ENCODE results near the gene SMARCD3.

The SMARCD3 gene

DNA sequence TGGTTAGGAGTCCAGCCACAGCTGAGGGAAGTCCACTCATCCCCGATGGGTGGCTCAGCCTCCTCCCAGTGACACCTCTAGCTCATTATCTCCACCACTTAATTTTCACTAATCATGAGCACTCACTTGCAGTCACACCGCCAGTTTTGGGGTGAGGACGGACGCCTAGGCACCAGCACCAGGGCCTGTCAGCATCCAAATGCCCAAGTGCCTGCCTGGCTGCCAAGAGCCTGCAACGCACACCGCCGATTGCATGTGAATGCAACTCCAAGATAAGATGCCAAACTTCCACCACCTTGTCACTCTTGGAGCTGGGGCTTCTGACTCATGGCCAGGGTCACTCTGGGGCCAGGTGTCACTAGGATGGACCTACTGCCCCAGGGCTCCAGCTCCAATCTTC is 24.4 kb upstream of the SMARCD3 start:
- DNase-seq (ENCODE audit: low read depth): no peak

- no peak for DNase-seq (ENCODE audit: low read depth)
These were observed 23.9 kb upstream of the SMARCD3 start for GRCh38 chr7:151272405-151272804.

GRCh38 chr7:151271699-151272355 is 23.3 kb upstream of the SMARCD3 start:
- no peak for DNase-seq (ENCODE audit: low read depth)

- DNase-seq (ENCODE audit: low read depth): no peak
These were observed 21.0 kb upstream of the SMARCD3 start for GRCh38 chr7:151269511-151269910.

GRCh38 chr7:151265351-151265931 is 16.9 kb upstream of the SMARCD3 start:
- DNase-seq (ENCODE audit: low read depth): no peak

- DNase-seq (ENCODE audit: low read depth): no peak
These were observed 16.1 kb upstream of the SMARCD3 start for GRCh38 chr7:151264615-151265014.

- no peak for DNase-seq (ENCODE audit: low read depth)
These were observed 13.0 kb upstream of the SMARCD3 start for GRCh38 chr7:151261529-151261928.

- DNase-seq (ENCODE audit: low read depth): no peak
These were observed 12.4 kb upstream of the SMARCD3 start for GRCh38 chr7:151260883-151261282.

DNA sequence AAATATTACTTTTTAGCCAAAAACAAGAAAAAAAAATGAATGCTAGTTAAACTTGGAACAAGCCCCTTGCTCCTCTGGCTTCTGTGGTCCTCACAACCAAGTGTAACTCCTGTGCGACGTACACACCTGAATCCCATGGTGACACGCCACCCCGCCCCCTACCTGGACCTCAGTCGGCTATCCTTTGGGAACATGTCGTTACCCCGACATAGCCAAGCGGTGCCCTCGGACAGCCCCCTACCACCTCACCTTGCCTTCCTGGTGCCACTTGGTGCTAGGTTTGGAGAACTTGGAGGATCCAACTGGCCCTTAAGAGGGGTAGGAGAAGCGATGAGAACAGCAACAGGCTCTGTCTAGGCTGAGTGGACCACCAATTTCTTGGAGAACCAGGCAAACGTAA is 12.0 kb upstream of the SMARCD3 start:
- no peak for DNase-seq (ENCODE audit: low read depth)

GRCh38 chr7:151257990-151258389 is 9.5 kb upstream of the SMARCD3 start:
- no peak for DNase-seq (ENCODE audit: low read depth)

DNA sequence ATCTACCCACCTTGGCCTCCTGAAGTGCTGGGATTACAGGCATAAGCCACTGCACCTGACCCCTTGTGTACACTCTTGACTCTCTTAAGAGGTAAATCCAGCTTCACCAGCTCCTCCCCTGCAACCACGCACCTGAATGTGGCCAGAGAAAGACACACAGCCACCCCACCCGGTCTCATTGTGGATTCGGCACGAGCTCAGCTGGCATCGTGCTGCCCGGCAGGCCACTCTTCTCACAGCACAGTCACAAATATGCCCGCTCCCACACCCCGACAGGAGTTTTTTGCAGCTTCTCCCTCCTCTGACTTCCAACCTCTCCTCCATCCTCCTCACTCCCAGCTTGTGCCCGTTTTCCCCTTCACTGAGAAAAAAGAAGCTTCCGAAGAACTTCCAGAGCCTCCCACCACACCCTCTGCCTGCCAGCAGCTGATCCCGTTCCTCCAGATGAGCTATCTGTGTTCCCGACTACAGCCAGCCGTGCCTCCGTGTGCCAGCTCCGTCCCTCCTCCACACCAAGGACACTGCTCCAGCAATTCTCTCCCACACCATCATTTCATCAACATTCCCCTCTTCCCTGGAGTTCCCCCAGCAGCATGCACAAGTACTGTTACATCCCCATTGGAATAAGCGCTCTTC is 8.0 kb upstream of the SMARCD3 start:
- no peak for DNase-seq (ENCODE audit: low read depth)

DNA sequence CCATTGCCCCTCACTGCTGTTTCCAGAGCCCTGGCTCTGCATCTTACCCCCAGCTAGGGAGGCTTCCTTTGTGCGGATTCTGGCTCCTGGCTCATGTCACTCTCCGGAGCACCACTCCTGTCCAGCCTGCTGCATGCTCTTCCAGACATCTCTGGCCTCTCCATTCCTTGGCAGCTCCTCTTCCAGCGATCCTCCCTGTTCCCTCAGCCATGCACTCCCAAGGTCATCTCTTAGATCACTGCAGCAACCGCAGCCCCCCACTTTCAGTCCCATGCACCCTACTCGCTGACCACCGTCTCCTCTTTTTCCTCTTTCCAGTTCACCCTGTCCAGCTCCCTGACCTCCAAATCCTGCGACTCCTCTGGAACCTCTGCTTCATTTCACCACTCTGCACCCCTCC is 6.9 kb upstream of the SMARCD3 start:
- DNase-seq (ENCODE audit: low read depth): no peak

DNA sequence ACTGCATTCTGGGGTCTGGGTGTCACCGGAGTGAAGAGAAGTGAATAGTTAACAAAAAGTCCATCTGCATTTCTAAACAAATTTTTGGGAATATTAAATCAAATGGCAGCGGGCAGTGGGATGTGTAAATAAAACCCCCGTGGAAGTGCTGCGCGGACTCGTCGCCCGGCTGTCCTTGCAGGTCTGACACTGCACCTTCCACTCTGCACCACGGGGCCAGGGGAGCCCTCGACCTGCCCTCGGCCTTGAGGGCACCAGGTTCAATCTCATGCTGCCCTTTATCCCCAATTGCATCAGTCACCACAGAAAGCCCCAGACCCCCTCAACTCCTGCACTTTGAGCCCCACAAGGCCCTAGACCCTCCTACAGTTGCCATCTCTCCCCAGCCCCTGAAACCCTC is 6.4 kb upstream of the SMARCD3 start:
- DNase-seq (ENCODE audit: low read depth): no peak

DNA sequence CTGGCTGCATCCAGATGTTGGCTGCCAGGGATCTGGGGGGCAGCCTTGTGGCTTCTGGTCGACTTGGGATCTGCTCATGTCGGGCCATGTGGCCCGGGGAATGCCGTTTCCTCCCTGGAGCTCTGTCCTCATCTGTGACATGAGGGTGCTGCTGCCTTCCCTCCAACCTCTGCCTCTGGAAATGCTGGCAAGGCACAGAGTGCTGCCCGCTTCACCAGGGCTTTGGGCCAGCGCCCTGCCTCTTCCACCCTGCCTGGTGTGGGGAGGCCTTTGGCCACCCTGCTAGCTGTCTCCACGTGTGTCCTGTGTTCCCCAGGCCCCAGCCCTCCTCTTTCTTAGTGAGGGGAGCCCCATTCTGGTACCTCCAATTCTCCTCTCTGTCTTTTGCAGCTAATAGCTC is 5.8 kb upstream of the SMARCD3 start:
- no peak for DNase-seq (ENCODE audit: low read depth)

GRCh38 chr7:151252961-151253711 is 4.6 kb upstream of the SMARCD3 start:
- DNase-seq (ENCODE audit: low read depth): no peak

DNA sequence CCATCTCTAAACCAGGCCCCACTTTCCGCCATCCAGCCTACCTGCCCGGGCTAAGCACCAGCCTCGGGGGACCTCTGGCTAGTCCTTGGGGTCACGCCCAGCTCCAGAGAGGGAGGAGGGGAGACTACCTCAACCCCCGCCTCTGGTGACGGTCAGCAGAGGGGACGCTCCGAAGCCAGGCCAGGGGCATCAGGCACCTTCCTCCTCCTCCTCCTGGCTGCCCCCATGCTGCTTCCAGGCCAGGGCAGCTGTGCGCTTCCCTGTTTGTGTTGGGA is 4.0 kb upstream of the SMARCD3 start:
- DNase-seq (ENCODE audit: low read depth): no peak

DNA sequence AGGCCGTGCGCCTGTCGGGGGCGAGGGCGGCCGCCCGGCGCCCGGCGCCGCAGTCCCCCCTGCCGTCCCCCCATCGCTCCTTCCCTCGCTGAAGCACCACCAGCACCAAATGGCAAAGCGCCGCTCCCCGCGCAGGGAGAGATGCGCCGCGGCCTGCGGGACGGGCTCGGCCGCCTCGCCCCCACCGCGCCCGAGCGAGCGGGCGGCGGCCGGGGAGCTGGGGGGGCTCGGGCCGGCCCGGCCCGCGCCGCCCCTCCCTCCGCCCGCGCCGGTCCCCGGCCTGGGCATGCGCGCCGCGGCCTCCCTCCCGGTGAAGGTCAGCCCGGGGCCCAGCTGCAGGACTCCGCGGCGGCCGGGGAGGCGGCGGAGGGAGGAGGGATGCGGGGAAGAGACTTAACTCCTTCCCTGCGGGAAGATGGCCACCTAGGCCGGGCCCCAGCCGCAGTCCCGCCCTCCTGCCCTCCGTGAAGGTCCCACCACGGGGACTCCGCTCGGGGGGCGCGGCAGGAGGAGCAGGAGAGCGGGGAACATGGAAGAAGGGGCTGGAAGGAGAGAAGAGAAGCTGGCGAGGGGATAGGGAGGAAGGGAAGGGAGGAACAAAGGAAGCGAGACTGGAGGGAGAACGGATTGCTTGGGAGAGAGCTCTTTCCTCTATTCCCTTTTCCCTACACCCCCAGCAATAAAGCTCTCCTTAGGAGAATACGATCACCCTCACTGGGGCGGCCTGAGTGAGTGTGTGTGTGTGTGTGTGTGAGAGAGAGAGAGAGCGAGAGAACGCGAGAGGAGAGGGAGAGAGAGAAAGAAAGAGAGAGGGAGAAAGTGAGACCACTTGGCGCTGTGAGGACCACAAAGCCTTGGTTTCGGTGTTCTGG is 3.4 kb upstream of the SMARCD3 start:
- no peak for DNase-seq (ENCODE audit: low read depth)

- no peak for DNase-seq (ENCODE audit: low read depth)
These were observed 2.8 kb upstream of the SMARCD3 start for GRCh38 chr7:151251328-151251688.

DNA sequence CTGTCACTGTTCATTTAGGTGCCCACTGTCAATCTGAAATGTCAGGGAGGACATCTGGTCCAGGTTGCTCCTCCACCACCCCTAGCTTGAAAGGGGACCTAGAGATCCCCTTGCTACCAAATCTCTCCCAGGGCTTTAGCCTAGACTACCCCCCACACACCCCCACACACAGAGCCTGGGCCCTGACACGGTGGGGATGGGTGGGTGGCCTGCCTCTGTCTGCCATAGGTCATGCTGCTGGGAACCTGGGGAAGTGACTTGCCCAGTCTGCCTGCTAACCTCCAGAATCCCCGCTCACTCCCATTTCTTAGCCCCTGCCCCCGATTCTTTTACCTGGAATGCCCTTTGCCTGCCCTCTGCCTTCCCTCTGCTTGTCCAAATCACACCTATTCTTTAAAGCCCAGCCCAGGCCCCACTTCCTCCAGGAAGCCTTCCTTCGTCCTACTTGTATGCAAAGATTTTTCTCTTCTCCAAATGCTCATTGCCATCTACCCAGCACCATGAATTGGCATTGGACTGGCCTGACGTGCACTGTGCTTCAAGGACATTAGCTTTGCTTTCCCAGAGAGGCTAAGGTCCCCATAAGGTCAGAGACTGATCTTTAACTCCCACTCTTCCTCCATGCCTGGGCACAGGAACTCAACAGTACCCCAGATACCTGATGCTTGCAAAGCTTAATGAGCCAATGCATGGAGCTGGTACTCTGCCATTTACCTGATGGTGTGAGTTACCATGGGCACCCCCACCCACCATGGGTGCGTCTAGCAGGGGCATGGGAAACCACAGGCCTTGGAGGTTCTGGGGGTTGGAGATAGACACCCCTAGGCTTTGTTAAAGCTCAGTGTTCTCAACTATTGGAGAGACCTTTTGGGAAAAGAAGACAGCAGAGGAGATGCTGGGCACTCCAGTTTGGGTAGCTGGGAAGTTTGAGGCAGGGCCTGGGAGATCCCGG is 2.0 kb upstream of the SMARCD3 start:
- no peak for DNase-seq (ENCODE audit: low read depth)

- DNase-seq (ENCODE audit: low read depth): no peak
These were observed 1.2 kb upstream of the SMARCD3 start for GRCh38 chr7:151249732-151250072.

- DNase-seq (ENCODE audit: low read depth): no peak
These were observed 689 bp upstream of the SMARCD3 start for GRCh38 chr7:151249034-151249731.
